Ectodermal cell (in vitro differentiated cells): ENCODE results near the gene OPA3.

ENCODE experiments used
- H3K27ac ChIP-seq: 2 replicates; pipeline ENCODE4 v1.7.0; 2013; ENCODE audit warnings: mild to moderate bottlenecking, low read depth, low read length; ENCODE audit not compliant: insufficient read depth, poor library complexity, severe bottlenecking
- H3K27me3 ChIP-seq: 2 replicates; pipeline ENCODE4 v1.7.0; 2013; ENCODE audit warnings: mild to moderate bottlenecking, low read length; ENCODE audit not compliant: insufficient read depth, control insufficient read depth, poor library complexity, severe bottlenecking
- H3K36me3 ChIP-seq: one replicate; pipeline ENCODE4 v1.7.0; 2013; ENCODE audit warnings: low read length; ENCODE audit not compliant: control insufficient read depth, insufficient read depth
- H3K4me1 ChIP-seq: one replicate; pipeline ENCODE4 v1.7.0; 2013; ENCODE audit warnings: low read length; ENCODE audit not compliant: control insufficient read depth, insufficient read depth
- H3K4me3 ChIP-seq: 2 replicates; pipeline ENCODE4 v1.7.0; 2013; ENCODE audit warnings: low read depth, low read length, control low read depth; ENCODE audit not compliant: insufficient read depth
- H3K9me3 ChIP-seq: 2 replicates; pipeline ENCODE4 v1.7.0; 2013; ENCODE audit warnings: mild to moderate bottlenecking, low read length, moderate library complexity; ENCODE audit not compliant: control insufficient read depth
- WGBS, 2 experiments: methylation state at CpG; one replicate each; pipeline ENCODE4 v1.1.7; 2013; ENCODE audit warnings: missing lambda C conversion rate in 2 of 2; 5-methylcytosine and 5-hydroxymethylcytosine counted together

OPA3 gene

GRCh38 chr19:45523642-45524256 is 60.9 kb downstream of the OPA3 start:
- Histone ChIP-seq H3K9me3 (no peaks in the 10 kb centered on the region), H3K4me3 (no peak overlapping the region), H3K27me3 (no peaks in the 10 kb centered on the region), H3K27ac (no peak overlapping the region), H3K4me1 (no peaks in the 10 kb centered on the region), H3K36me3 (peaks cover 13% of the 10 kb centered on the region)
- 72% methylated on average over 9 of the region's 9 CpGs for WGBS, 2 experiments

DNA sequence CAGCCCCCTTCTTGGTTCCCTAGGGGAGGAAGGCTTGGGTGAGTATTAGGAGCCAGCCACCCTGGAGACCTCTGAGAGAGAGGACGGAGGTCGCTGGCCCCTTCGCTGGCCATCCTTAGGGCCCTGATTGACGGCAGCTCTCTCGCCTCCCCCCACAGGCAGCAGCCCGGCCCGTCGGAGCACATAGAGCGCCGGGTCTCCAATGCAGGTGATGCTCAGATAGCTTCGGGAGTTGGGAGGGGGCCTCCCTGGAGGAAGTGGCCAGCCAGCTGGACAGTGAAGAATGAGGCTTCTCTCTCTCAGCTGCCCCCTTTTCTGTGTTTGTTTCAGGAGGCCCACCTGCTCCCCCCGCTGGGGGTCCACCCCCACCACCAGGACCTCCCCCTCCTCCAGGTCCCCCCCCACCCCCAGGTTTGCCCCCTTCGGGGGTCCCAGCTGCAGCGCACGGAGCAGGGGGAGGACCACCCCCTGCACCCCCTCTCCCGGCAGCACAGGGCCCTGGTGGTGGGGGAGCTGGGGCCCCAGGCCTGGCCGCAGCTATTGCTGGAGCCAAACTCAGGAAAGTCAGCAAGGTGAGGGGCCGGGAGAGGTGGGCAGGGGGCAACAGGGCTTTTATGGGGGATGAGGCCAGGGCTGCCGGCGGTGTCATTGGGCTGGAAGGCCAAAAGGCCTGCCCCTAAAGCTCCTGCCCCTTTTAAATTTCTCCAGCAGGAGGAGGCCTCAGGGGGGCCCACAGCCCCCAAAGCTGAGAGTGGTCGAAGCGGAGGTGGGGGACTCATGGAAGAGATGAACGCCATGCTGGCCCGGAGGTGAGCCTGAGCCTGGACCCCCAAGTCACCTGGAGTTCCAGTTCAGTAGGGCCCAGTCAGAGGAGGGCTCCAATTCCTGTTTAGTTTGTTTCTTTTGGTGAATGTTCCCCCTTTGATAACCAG is 62.3 kb downstream of the OPA3 start:
- Histone ChIP-seq H3K36me3 (peaks cover 16% of the 10 kb centered on the region), H3K9me3 (no peaks in the 10 kb centered on the region), H3K4me3 (no peak overlapping the region), H3K27me3 (no peaks in the 10 kb centered on the region), H3K27ac (no peak overlapping the region), H3K4me1 (no peaks in the 10 kb centered on the region)
- 94% methylated on average over 22 to 23 of the region's 24 CpGs for WGBS, 2 experiments

DNA sequence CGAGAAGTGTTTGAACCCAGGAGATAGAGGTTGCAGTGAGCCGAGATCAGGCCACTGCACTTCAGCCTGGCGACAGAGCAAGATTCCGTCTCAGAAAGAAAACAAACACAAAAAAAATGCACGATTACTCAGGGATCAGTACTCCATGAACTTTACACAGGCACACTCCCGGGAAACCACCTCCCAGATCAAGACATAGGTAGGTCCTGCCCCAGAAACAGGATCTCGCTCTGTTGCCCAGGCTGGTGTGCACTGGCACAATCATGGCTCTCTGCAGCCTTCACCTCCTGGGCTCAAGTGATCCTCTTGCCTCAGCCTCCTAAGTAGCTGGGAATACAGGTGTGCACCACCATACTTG is 66.2 kb downstream of the OPA3 start:
- no peaks in the 10 kb centered on the region for H3K4me1 ChIP-seq
- H3K27ac ChIP-seq, result no peak overlapping the region
- no peak overlapping the region for H3K4me3 ChIP-seq
- no peaks in the 10 kb centered on the region for H3K9me3 ChIP-seq
- no peaks in the 10 kb centered on the region for H3K27me3 ChIP-seq
- WGBS, 2 experiments, result 93 to 95% methylated on average over 7 of the region's 7 CpGs
- H3K36me3 ChIP-seq, result peaks cover 11% of the 10 kb centered on the region

DNA sequence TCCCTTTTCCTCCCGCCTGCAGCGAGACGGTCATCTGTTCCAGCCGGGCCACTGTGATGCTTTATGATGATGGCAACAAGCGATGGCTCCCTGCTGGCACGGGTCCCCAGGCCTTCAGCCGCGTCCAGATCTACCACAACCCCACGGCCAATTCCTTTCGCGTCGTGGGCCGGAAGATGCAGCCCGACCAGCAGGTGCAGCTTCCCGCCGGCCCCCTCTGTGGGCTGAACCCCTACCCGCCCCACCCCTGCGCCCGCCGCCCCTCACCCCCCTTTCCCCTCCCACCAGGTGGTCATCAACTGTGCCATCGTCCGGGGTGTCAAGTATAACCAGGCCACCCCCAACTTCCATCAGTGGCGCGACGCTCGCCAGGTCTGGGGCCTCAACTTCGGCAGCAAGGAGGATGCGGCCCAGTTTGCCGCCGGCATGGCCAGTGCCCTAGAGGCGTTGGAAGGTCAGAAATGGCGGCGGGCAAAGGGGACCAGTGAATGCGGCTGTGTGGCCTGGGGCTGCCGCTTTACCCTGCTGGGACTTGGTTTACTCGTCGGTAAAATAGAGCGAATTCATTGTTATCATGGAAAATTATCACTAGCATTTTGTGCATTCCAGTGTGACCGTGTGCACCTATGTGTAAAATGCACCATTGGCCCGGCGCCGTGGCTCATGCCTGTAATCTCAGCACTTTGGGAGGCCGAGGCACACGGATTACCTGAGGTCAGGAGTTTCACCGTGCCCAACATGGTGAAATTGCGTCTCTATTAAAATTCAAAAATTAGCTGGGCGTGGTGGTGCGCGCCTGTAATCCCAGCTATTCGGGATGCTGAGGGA is 66.7 kb downstream of the OPA3 start:
- Histone ChIP-seq H3K9me3 (no peaks in the 10 kb centered on the region), H3K4me3 (no peak overlapping the region), H3K4me1 (no peaks in the 10 kb centered on the region), H3K36me3 (peaks cover 11% of the 10 kb centered on the region), H3K27ac (no peak overlapping the region), H3K27me3 (no peaks in the 10 kb centered on the region)
- 92% methylated on average over 46 to 48 of the region's 50 CpGs for WGBS, 2 experiments

- Histone ChIP-seq H3K4me1 (no peaks in the 10 kb centered on the region), H3K27ac (no peak overlapping the region), H3K4me3 (no peak overlapping the region), H3K27me3 (no peaks in the 10 kb centered on the region), H3K36me3 (peaks cover 11% of the 10 kb centered on the region), H3K9me3 (no peaks in the 10 kb centered on the region)
- 83 to 86% methylated on average over 7 of the region's 7 CpGs for WGBS, 2 experiments
Observed at GRCh38 chr19:45517238-45517637, 67.4 kb downstream of the OPA3 start.

GRCh38 chr19:45515807-45516401 is 68.7 kb downstream of the OPA3 start:
- Histone ChIP-seq H3K27ac (no peak overlapping the region), H3K36me3 (peaks cover 6% of the 10 kb centered on the region)
- WGBS, 2 experiments, result 92 to 94% methylated on average over 9 of the region's 9 CpGs

DNA sequence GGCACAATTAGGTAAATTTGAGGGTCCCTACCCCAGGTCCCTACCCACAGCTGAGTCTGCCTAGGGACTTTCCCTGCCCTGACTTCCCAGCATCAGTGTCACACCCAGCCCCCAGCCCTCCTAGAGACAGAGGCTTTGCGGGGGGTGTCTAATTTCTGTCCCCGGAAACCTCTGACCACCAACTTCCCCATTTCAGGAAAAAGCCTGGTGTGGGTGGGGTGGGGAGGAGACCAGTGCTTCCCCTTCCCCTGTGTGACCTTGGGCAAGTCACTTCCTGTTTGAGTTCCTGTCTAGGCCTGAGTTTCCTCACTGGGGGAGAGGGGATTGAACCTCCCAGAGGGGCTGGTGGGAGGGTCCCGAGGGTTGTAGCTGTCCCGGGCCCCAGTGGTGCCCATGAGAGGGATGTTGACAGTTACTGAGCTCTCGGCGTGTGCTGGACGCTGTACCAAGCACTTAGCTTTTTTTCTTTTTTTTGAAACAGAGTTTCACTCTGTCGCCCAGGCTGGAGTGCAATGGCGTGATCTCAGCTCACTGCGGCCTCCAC is 69.4 kb downstream of the OPA3 start:
- Histone ChIP-seq H3K27me3 (no peaks in the 10 kb centered on the region), H3K9me3 (no peaks in the 10 kb centered on the region), H3K4me3 (no peak overlapping the region), H3K36me3 (peaks cover 4% of the 10 kb centered on the region), H3K4me1 (no peaks in the 10 kb centered on the region), H3K27ac (no peak overlapping the region)
- WGBS, 2 experiments, result 94 to 95% methylated on average over 9 to 10 of the region's 10 CpGs

More at GRCh38 chr19:45515807-45516401, 68.7 kb downstream of the OPA3 start:
- Histone ChIP-seq H3K4me3 (no peak overlapping the region), H3K9me3 (no peaks in the 10 kb centered on the region), H3K27me3 (no peaks in the 10 kb centered on the region), H3K4me1 (no peaks in the 10 kb centered on the region)

DNA sequence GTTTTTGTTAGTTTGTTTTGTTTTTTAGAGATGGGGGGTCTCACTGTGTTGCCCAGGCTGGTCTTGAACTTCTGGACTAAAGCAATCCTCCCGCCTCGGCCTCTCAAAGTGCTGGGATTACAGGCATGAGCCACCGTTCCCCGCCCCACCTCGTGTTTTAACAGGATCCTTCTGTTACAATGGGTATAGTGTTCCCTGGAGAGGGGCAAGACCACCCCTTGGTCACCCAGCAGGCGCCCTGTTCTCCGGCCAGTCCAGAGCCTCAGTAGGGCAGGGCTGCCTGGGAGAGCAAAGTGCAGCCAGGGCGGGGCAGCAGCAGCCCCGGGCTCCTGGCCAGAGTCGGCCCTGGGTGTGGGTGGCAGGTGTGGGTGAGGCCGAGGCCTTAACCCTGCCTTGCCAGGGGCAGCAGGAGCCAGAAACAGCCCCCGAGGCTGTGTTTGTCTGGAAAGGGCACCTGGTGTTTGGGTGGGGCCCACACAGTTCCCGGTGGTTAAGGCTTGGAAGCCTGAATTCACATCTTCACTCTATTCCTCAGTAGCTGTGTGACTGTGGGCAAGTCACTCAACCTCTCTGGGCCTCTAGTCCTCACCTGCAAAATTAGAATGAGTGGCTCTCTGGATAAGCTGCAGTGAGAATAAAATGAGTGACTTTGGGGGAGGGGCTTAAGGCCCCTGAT is 70.1 kb downstream of the OPA3 start:
- 89% methylated on average over 13 of the region's 13 CpGs for WGBS, 2 experiments
- Histone ChIP-seq H3K36me3 (peaks cover 4% of the 10 kb centered on the region), H3K27ac (no peak overlapping the region)

DNA sequence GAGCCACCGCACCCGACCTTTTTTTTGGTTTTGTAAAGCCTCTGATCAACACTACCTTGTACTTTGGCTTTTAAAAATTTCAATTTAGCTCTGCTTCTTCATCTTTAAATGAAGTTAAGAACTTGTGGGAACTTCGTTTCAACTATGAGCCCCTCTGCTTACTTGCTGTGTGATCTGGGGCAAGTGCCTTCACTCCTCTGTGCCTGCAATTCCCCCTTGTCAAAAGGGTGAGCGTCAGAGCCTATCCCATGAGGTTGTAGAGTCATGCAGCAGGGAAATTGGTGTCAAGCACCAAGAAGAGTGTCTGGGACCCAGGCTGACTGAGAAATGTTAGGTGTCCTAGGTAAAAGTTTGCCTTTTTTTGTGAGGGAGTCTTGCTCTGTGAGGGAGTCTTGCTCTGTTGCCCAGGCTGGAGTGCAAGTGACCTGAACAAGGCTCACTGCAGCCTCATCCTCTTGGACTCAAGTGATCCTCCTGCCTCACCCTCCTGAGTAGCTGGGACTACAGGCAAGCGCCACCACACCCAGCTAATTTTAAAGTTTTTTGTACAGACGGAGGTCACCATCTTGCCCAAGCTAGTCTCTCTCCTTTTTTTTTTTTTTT is 71.6 kb downstream of the OPA3 start:
- H3K27ac ChIP-seq, result no peak overlapping the region
- H3K36me3 ChIP-seq, result peaks cover 2% of the 10 kb centered on the region
- H3K27me3 ChIP-seq, result no peaks in the 10 kb centered on the region
- WGBS, 2 experiments, result 92 to 94% methylated on average over 6 of the region's 6 CpGs
- peaks cover 9% of the 10 kb centered on the region for H3K4me1 ChIP-seq
- no peak overlapping the region for H3K4me3 ChIP-seq
- no peaks in the 10 kb centered on the region for H3K9me3 ChIP-seq

More for the DNA sequence above, 70.1 kb downstream of the OPA3 start:
- H3K9me3 ChIP-seq, result no peaks in the 10 kb centered on the region
- H3K27me3 ChIP-seq, result no peaks in the 10 kb centered on the region
- H3K4me3 ChIP-seq, result no peak overlapping the region
- peaks cover 4% of the 10 kb centered on the region for H3K4me1 ChIP-seq
